Fibroblast of gingiva (primary cell): ENCODE measurements around the gene CAPN12.

ENCODE experiments used
- DNase-seq: peaks from one replicate; pipeline ENCODE4 v3.0.0-alpha.2; 2011; ENCODE audit warnings: low read depth

The CAPN12 gene

GRCh38 chr19:38725469-38726283 is 18.6 kb downstream of the CAPN12 start:
- no peak for DNase-seq

DNA sequence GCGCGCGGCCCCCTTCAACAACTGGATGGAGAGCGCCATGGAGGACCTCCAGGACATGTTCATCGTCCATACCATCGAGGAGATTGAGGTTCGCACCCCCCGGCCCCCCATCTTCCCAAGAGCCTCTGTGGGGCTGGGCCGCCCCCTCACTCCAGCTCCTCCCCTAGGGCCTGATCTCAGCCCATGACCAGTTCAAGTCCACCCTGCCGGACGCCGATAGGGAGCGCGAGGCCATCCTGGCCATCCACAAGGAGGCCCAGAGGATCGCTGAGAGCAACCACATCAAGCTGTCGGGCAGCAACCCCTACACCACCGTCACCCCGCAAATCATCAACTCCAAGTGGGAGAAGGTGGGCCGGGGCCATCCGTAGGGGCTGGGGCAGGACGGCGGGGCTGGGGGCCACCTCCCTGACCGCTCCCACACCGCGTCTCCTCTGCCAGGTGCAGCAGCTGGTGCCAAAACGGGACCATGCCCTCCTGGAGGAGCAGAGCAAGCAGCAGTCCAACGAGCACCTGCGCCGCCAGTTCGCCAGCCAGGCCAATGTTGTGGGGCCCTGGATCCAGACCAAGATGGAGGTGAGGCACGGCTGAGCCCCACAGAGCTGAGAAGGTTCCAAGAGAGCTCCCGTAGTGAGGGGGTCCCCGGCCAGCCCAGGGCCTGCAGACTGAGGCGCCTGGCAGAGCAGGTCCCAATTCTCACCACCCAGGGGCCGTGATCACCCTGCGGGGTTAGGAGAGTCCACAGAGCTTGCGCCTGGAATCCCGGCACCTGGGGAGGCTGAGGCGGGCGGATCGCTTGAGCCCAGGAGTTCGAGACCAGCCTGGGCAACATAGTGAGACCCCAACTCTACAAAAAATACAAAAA is 20.1 kb downstream of the CAPN12 start:
- DNase-seq = no peak

GRCh38 chr19:38723606-38723965 is 20.7 kb downstream of the CAPN12 start:
- DNase-seq = no peak

- DNase-seq = no peak
Measured at GRCh38 chr19:38722947-38723605, 21.2 kb downstream of the CAPN12 start.

GRCh38 chr19:38721979-38722773 is 22.1 kb downstream of the CAPN12 start:
- no peak for DNase-seq

DNA sequence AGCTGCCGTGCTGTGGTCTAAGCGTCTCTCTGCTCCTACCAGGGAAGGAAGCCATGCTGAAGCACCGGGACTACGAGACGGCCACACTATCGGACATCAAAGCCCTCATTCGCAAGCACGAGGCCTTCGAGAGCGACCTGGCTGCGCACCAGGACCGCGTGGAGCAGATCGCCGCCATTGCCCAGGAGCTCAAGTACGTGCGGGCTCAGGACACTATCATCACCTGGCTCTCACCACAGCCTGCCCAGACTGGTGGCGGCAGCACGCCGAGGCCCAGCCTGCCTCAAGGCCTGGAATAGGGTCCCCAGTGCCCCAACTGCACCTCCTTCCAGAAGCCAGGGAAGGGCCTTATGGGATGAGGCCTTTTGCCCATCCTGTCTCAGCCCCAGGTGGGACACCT is 22.8 kb downstream of the CAPN12 start:
- DNase-seq = no peak

DNA sequence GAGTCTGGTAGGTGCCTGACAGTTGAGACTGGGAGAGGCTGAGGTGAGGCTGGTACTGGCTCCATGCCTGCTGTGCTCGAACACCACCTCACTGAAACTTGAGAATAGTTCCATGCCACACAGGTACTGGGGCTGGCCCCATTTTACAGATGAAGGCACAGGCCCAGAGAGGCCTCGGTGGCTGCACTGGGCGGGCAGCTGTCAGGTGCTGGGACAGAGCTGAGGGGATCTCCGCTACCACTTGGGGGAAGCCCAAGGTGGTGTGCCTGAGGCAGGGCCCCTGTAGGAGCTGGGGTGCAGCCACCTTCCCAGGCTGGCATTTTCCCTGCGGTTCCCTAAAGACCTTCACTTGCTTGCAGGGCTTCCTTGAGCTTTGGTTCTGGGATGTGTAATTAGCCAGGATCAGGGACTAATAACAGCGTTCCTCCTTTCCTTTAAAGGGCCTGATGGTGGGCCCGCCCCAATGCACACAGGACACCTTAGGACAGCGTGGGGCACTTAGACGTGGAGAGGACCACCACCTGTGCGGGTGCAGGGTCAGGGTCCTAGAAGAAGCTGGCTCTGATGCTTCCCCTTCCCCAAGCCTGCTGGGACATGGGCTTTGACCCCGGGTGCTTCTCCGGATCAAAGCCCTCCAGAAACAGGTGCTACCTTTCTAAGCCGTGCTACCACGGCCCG is 23.6 kb downstream of the CAPN12 start:
- no peak for DNase-seq

GRCh38 chr19:38719761-38720558 is 24.3 kb downstream of the CAPN12 start:
- DNase-seq = no peak

DNA sequence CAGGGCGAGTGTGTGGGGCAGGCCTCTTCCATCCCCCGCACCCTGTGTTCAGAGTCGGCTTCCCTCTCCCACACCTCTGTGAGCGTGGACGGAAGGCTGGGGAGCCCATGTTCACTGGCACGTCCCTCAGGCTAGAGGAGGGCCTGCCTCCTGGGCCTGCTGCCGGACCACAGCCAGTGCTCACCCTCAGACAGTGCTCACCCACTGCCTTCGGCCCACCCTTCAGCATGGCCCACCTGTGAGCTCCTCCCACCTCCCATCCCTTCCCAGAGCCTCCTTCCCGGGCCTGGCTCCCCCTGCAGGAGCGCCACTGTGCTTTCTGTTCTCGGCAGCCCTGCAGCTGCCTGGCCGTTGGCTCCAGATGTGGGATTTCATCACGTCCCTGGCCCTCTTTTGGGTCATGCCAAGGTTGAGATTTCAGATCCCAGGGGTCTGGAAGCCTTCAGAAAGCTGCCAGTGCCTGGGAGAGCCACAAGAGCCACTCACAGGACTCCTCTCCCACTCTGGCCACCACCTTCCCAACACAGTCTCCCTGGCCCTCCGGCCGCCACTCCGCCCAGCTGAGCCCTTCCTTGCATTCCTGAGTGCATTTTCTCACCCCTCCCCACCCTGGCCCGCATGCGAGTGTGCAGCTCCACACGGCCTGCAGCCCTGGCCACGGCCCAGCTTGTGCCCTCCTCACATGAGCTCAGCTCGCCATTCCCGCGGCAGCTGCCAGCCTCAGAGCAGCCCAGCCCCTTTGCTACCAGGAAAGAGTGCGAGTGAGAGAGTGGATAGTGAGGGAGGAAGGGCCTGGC is 25.3 kb downstream of the CAPN12 start:
- peak; percentile 86 for DNase-seq

GRCh38 chr19:38717855-38718254 is 26.4 kb downstream of the CAPN12 start:
- DNase-seq = no peak

GRCh38 chr19:38717051-38717450 is 27.2 kb downstream of the CAPN12 start:
- DNase-seq = no peak

DNA sequence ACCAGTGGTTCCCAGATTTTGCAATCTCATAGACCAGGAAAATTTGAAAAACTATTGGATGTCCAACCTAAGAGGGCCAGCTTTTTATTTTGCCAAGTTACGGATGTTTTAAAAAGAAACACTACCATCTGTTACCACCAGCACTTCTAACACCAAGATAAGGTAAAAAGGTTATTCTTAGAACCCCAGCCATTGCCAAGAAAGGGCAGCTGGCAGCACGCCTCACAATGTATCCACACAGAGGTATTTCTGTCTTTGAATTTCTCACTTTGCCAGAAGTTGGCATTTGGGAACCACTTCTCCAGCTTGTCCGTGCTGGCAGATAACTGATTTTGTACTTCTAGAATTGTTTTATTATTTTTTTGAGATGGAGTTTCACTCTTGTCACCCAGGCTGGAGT is 28.7 kb downstream of the CAPN12 start:
- no peak for DNase-seq

- no peak for DNase-seq
Measured at GRCh38 chr19:38714354-38714778, 29.9 kb downstream of the CAPN12 start.

GRCh38 chr19:38713865-38714264 is 30.4 kb downstream of the CAPN12 start:
- DNase-seq = no peak

- peak; percentile 73 for DNase-seq
Measured at GRCh38 chr19:38713227-38713649, 31.0 kb downstream of the CAPN12 start.

DNA sequence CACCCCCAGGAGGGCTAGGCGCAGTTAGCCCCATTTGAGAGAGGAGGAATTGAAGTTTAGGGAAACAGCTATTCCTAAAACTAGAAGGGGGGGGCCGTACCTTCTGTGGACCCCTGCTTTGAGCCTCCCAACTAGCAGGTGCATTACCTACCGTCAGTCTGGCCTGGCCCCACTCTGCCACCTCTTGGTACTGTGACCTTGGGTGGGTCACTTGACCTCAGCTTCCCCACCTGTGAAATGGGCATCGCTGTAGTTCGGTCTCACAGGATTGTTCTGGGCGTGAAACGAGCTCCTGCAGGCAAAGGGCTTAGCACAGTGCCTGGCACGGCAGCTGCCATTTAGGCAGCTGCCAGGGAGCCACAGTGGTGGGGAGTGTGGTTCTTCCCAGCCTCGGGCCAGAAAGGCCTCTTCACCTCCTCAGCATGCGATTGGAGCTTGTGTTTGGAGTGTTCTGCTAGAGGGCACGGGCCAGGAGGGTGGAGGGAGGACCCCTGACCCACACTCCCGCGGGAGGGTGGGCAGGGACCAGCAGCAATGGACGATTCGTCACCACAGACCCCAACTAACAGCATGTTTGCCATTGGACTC is 32.0 kb downstream of the CAPN12 start:
- no peak for DNase-seq

- peak; percentile 89 for DNase-seq
Measured at GRCh38 chr19:38711726-38712153, 32.5 kb downstream of the CAPN12 start.

- peak; percentile 53 for DNase-seq
Measured at GRCh38 chr19:38710928-38711725, 33.1 kb downstream of the CAPN12 start.
